NCI-H1105 (cell line): Measurements from ENCODE around the gene DDX10.
A peak's percentile ranks its signal among the peaks of the same experiment; 100 is the strongest.

Experiments
- DNase-seq: peaks from one replicate; lab custom pipeline; 2025; lab: John Stamatoyannopoulos, UW

The DDX10 gene

GRCh38 chr11:108939135-108939534, 274.3 kb downstream of the DDX10 start:
- no peak for DNase-seq

DNA sequence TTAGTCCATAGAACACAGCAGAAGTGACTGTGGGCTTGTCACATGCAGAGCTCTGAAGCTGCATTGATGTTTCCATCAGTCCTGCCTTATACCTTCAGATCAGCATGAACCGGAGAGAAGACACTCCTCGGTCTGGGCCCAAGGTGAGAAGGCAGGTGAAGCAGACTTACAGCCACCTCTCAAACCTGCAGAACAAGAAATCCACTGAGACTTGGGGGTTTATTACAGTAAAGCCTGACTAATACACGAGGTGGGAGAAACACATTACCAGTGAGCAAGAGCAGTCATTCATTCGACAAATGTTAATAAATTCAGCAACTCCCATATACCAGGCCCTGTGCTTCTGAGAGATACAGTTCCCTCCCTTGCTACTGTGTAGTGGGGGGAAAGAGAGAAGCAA, 279.0 kb downstream of the DDX10 start:
- no peak for DNase-seq

DNA sequence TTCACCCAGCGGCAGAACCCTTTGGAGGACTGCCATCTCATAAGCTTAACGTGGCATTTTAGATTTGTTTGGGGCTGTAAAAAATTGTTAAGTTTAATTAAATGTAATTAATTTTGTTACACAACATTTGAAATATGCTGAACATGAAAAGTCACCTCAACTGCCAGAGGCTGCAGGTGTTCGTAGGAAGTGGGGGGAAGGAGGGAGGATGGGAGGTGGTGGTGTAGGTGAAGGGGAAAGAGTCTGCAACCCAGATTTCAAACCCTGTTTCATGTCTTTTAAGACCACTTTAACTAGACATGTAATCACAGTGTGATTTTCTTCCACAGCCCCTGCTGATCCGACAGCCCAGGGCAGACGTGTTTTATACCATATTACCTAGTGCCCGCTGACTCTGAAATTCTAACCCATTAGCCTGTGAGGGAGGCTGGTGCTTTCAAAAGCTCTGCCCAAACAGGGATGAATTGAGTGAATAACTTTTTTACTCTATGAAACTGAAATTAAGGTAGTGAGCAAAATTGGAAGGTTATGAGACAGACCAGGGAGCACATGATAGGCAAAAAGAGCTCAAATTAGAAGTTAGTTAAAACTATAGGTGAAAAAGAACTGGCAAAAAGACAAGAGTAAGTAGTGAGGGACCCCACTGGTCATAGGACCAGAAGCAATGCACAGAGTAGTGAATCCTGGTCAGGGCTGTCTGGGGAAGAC, 279.8 kb downstream of the DDX10 start:
- DNase-seq: peak; percentile 57

GRCh38 chr11:108945341-108945740, 280.5 kb downstream of the DDX10 start:
- DNase-seq: no peak

- DNase-seq: no peak
Measured at GRCh38 chr11:108947654-108948570, 283.0 kb downstream of the DDX10 start.

- DNase-seq: no peak
Measured at GRCh38 chr11:108958368-108959104, 293.7 kb downstream of the DDX10 start.

DNA sequence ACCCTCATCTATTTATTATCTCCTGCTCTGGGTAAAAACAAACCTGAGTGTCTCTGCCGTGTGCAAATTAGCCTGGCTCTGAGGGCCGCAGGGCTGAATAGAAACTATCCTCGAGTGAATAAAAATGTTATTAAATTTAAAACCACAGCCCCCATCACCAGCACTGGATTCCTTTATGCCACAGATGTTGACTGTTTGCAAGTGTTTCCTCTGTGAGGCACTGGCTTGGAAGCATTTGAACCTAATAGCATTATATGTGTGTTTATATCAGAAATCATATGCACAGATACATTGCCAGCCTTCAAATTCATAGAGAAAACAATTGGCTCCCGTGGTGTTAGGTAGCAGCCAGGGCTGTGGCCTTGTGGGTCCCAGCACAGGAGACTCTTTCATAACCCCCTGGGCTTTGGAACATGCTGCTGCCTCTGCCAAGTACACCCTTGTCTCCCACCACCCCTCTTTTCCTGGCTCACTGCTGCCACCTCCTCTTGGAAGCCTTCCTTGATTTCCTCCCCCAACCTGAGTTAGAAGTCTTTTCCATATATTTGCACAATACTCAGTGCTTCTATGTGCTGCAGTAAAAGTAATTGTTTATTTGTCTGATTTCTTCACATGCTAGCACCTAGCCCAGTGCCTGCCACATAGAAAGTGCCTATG, 294.4 kb downstream of the DDX10 start:
- no peak for DNase-seq

DNA sequence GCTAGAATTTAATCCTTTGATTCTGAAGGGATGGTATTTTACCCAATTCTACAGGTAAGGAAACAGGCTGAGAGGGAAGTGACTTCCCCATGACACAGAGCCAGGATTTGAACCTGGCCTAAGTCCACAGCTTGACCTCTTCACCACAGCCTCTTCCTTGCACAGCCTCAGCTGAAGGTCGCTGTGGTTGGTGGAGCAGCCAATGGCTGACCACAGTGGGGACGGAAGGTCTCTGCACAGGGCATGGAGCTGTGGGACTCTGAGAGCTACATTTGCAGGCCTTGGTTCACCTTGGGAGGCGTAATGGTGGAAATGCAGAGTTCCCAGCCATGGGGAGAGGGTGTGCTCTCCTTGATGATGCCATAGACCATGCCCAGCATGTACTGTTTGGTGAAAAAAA, 295.0 kb downstream of the DDX10 start:
- no peak for DNase-seq

GRCh38 chr11:108960501-108960900, 295.6 kb downstream of the DDX10 start:
- DNase-seq: no peak

- DNase-seq: no peak
Measured at GRCh38 chr11:108961095-108961494, 296.2 kb downstream of the DDX10 start.

DNA sequence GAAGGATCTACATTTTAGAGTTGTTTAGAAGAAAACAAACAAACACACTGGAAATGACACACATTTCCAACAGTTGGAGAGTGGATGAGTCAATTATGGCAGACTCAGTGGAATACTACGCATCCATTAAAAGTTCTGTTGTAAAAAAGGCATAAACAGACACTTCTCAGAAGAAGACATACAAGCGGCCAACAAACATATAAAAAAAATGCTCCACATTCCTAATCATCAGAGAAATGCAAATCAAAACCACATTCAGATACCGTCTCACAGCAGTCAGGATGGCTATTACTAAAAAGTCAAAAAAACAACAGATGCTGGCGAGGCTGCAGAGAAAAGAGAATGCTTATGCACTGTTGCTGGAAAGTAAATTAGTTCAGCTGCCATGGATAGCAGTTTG, 298.2 kb downstream of the DDX10 start:
- DNase-seq: no peak

GRCh38 chr11:108965306-108966001, 300.6 kb downstream of the DDX10 start:
- DNase-seq: no peak

GRCh38 chr11:108966206-108966605, 301.3 kb downstream of the DDX10 start:
- no peak for DNase-seq

- no peak for DNase-seq
Measured at GRCh38 chr11:108966978-108967377, 302.1 kb downstream of the DDX10 start.

GRCh38 chr11:108967571-108967970, 302.7 kb downstream of the DDX10 start:
- no peak for DNase-seq

GRCh38 chr11:108970221-108970991, 305.5 kb downstream of the DDX10 start:
- no peak for DNase-seq

GRCh38 chr11:108973402-108974162, 308.7 kb downstream of the DDX10 start:
- no peak for DNase-seq

- no peak for DNase-seq
Measured at GRCh38 chr11:108975026-108975425, 310.2 kb downstream of the DDX10 start.

DNA sequence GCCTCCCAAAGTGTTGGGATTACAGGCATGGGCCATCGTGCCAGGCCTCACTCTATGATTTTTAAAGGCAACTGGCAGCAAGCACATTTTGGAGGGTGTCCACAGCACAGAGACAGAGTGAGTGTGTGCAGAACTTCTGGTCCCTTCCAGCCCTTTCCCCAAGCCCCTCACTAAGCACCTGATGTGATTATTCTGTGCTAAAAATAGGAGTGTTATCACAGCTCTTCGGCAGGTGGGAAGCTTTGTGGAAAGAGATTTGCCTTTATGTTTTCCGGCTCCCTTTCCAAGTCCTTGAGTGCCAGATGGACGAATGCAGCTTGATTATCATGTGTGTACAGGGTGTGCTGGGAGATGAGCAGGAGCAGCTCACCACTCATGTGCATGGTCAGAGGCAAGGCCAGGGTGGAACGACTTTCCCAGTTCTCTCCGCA, 310.8 kb downstream of the DDX10 start:
- peak; percentile 82 for DNase-seq
